Lung (tissue), 12 donors: ENCODE data around the gene EAF1. TPM values are rescaled to one million over a fixed set of nuclear protein-coding genes. Genes with fewer than 3 reads are reported as not detected.

Experiments used
- ATAC-seq: fragments of 200-7000 bp; cut with Tn5 transposase; one replicate; pipeline ENCODE4 v1.9.1; 2020; ENCODE audit warnings: moderate number of reproducible peaks; ENCODE audit not compliant: insufficient read depth, low FRiP score
- DNase-seq, 3 donors: peaks; one replicate each; pipeline ENCODE4 v3.0.0-alpha.2; 2013 to 2017
- H3K27ac ChIP-seq, 2 donors: one replicate each; pipeline ENCODE4 v1.5.1; 2013; ENCODE audit warnings: mild to moderate bottlenecking in 2 of 2, moderate library complexity in 2 of 2, control low read depth in 1 of 2, inconsistent platforms in 1 of 2, low read depth in 1 of 2, low read length in 1 of 2
- H3K27me3 ChIP-seq, 3 donors: one replicate each; pipeline ENCODE4 v1.5.1; 2013; ENCODE audit warnings: low read length in 2 of 3; ENCODE audit not compliant: control insufficient read depth in 3 of 3, insufficient read depth in 3 of 3
- H3K36me3 ChIP-seq, 4 donors: one replicate each; pipeline ENCODE4 v1.5.1; 2013; ENCODE audit warnings: low read length in 4 of 4, mild to moderate bottlenecking in 1 of 4, moderate library complexity in 1 of 4; ENCODE audit not compliant: control insufficient read depth in 4 of 4, insufficient read depth in 4 of 4
- H3K4me1 ChIP-seq, 5 donors: one replicate each; pipeline ENCODE4 v1.5.1; 2013; ENCODE audit warnings: low read length in 5 of 5, mild to moderate bottlenecking in 2 of 5, moderate library complexity in 1 of 5; ENCODE audit not compliant: control insufficient read depth in 5 of 5, insufficient read depth in 5 of 5
- H3K4me3 ChIP-seq: one replicate; pipeline ENCODE4 v1.5.1; 2013; ENCODE audit warnings: mild to moderate bottlenecking, control low read depth, moderate library complexity
- H3K9ac ChIP-seq, 2 donors: one replicate each; pipeline ENCODE4 v1.5.1; 2013; ENCODE audit warnings: low read length in 2 of 2, control low read depth in 1 of 2; ENCODE audit not compliant: insufficient read depth in 1 of 2
- H3K9me3 ChIP-seq, 4 donors: one replicate each; pipeline ENCODE4 v1.5.1; 2013; ENCODE audit warnings: low read length in 3 of 4, mild to moderate bottlenecking in 1 of 4, moderate library complexity in 1 of 4; ENCODE audit not compliant: control insufficient read depth in 4 of 4, insufficient read depth in 3 of 4
- CTCF ChIP-seq: IDR thresholded peaks from 2 replicates; pipeline ENCODE4 v1.5.1; 2012; ENCODE audit warnings: mild to moderate bottlenecking; ENCODE audit errors: control extremely low read depth, extremely low read depth
- WGBS, 2 donors: extraction: QIAGEN DNeasy Blood & Tissue Kit; methylation state at CpG; one replicate each; pipeline ENCODE4 v1.1.7; 2013; 5-methylcytosine and 5-hydroxymethylcytosine counted together
- polyA plus RNA-seq, 2 donors: library from polyadenylated mRNA; stranded (reverse); fragments of 200-250 nt; gene quantifications; one replicate each; pipeline ENCODE4 v1.2.1, GENCODE V29; 2013
- total RNA-seq, 2 donors: library from RNA; depleted of rRNA in 1 of 2; stranded (reverse); fragments of >200 nt in 1 of 2; gene quantifications; one replicate each; pipeline ENCODE4 v1.2.1, GENCODE V29; 2014 to 2021
- donor health status: control.
- donor health status: control.
- donor health status: Bipolar disorder and iron deficiency.
- donor health status: healthy.
- donor health status: DM: yes; HTN: yes; CAD: no.

EAF1 gene
- total and polyA plus RNA-seq, 4 donors: 5.5 to 25.3 (median 17.0) TPM

- Histone ChIP-seq H3K27me3 (no peaks in the 10 kb centered on the region), H3K4me3 (no peak overlapping the region), H3K36me3 (peaks cover 0 to 9% (median under 1%) of the 10 kb centered on the region in 4 donors), H3K27ac (no peak overlapping the region), H3K9ac (no peak overlapping the region), H3K9me3 (no peaks in the 10 kb centered on the region), H3K4me1 (no peaks in the 10 kb centered on the region)
- DNase-seq: no peak
- no peak for TF ChIP-seq CTCF
- 90 to 91% methylated on average over 9 of the region's 9 CpGs for WGBS, 2 donors
- ATAC-seq: no peak
Observed at GRCh38 chr3:15452156-15452555, 24.8 kb downstream of the EAF1 start.

GRCh38 chr3:15452961-15453360 lies 25.6 kb downstream of the EAF1 start:
- 95 to 97% methylated on average over 5 of the region's 5 CpGs for WGBS, 2 donors
- no peak overlapping the region for H3K27ac ChIP-seq

GRCh38 chr3:15453501-15453900 lies 26.1 kb downstream of the EAF1 start:
- H3K9ac ChIP-seq: no peak overlapping the region
- no peaks in the 10 kb centered on the region for H3K4me1 ChIP-seq
- WGBS, 2 donors: 86 to 90% methylated on average over 8 of the region's 8 CpGs
- DNase-seq (no peak), ATAC-seq (no peak)
- H3K4me3 ChIP-seq: no peak overlapping the region
- no peak overlapping the region for H3K27ac ChIP-seq
- no peak for TF ChIP-seq CTCF
- peaks cover 0 to 3% (median 0%) of the 10 kb centered on the region in 4 donors for H3K9me3 ChIP-seq
- no peaks in the 10 kb centered on the region for H3K27me3 ChIP-seq
- peaks cover 0 to 9% (median under 1%) of the 10 kb centered on the region in 4 donors for H3K36me3 ChIP-seq

More at GRCh38 chr3:15452961-15453360, 25.6 kb downstream of the EAF1 start:
- no peak for ATAC-seq
- no peaks in the 10 kb centered on the region for H3K9me3 ChIP-seq
- H3K9ac ChIP-seq: no peak overlapping the region
- no peak for TF ChIP-seq CTCF
- H3K4me1 ChIP-seq: no peaks in the 10 kb centered on the region
- no peaks in the 10 kb centered on the region for H3K27me3 ChIP-seq
- H3K4me3 ChIP-seq: no peak overlapping the region
- H3K36me3 ChIP-seq: peaks cover 0 to 9% (median under 1%) of the 10 kb centered on the region in 4 donors
- no peak for DNase-seq
